Activated CD8-positive, alpha-beta memory T cell treated with anti-CD3 and anti-CD28 coated beads, Interleukin-2, amount 50 U/mL, for 4 hours (primary cell): ENCODE results near the gene C17orf107.
"Not testable (repeated sequence)": the region's sequence is repeated elsewhere in the genome, so short reads cannot be mapped to it uniquely, and the experiment has no call there.

Experiments used
- DNase-seq: peaks from one replicate; pipeline ENCODE4 v3.0.0-alpha.2; 2020

The C17orf107 gene

GRCh38 chr17:4899341-4900230 is at the start of gene C17orf107:
Gene C17orf107 (plus strand): TSS chr17:4899536. CDS start chr17:4899763, 227 bp downstream.
- peak; percentile 99 for DNase-seq

GRCh38 chr17:4850246-4850645 is 49.1 kb upstream of the C17orf107 start:
- no peak for DNase-seq

DNA sequence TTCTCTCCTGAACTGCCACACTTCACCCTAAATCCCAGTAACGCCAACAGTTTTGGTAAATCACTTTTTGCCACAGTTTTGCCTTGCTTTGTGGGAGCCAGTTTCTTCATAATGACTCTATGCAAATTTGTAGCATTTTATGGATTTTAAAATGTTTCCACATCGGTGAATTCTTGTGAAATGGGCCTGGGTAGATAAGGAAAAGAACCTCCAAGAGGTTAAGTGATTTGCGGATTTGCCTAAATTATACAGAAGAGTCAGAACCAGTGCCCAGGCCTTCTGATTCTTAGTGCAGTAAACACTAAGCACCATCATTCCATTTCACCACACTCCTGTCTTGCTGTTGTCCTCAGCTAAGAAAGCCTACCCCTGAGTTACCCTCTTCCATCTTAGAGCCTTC is 48.3 kb upstream of the C17orf107 start:
- DNase-seq, result no peak

- DNase-seq, result no peak
Measured at GRCh38 chr17:4852567-4853207, 46.6 kb upstream of the C17orf107 start.

DNA sequence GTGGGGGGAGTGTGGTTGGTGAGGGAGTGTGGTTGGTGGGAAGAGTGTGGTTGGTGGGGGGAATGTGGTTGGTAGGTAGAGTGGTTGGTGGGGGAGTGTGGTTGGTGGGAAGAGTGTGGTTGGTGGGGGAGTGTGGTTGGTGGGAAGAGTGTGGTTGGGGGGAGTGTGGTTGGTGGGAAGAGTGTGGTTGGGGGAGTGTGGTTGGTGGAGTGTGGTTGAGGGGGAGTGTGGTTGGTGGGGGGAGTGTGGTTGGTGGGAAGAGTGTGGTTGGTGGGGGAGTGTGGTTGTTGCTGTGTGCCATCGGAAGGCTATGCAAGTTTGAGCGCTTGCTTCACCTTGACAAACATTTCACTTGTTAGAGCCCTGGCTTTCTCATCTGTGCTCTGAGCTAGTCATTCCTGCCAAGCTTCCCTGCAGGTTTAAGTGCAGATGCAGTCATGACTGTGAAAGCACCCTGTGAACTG is 46.1 kb upstream of the C17orf107 start:
- no peak for DNase-seq

- no peak for DNase-seq
Measured at GRCh38 chr17:4854111-4854681, 45.1 kb upstream of the C17orf107 start.

DNA sequence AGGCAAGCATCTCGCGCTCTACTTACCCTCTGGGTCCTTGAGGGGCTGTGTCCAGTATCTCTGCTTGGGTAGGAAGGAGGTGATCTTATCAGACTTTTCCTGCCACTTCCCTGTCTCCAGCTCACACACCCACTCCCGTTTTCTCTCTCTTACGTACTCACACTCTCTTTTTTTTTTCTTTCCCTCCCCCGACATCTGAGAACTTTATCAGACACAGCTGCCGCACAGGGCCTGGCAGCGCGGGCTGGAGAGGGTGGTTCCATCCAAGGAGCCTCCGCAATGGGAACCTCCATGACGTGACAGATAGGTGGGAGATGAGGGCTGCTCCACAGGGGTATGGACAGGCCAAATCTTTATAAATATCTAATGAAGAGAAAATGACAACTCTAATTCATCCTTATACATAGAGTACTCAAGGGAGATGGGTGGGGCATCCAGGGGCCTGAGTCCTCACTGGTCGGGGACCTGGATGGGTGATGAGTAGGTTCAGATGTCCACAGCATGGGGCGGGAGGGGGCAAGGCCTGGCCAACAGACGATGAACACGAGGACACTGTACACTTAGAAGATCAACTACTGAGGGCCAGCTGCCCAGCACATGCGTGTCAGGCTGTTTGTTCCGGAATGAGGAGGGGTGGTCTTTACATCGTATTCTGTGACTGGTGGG is 42.9 kb upstream of the C17orf107 start:
- DNase-seq, result no peak

DNA sequence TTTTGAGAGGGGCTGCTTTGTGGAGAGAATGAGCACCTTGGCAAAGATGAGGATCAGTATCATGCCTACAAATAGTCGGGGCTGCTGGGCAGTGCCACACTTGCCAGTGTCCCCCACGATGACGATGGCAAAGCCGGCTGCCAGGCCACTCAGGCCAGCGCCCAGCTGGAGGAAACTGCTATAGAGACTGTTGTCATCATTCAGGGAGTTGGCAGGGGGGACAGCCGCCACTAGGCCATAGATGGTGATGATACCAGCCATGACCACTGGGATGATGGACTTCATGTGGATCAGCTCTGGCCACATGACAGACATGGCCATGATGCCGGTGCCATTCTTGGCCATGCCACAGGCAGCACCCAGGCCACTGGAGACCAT is 42.4 kb upstream of the C17orf107 start:
- DNase-seq, result no peak

DNA sequence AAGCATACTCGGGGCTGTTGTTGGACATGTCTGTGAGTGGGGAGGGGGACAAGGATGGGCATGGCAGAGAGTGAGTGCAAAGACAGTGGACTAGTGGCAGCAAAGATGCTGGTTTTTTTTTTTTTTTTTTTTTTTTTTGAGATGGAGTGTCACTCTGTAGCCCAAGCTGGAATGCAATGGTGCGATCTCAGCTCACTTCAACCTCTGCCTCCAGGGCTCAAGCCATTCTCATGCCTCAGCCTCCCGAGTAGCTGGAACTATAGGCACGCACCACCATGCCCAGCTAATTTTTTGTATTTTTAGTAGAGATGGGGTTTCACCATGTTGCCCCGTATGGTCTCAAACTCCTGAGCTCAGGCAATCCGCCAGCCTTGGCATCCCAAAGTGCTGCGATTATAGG is 42.0 kb upstream of the C17orf107 start:
- DNase-seq, result not testable (repeated sequence)

DNA sequence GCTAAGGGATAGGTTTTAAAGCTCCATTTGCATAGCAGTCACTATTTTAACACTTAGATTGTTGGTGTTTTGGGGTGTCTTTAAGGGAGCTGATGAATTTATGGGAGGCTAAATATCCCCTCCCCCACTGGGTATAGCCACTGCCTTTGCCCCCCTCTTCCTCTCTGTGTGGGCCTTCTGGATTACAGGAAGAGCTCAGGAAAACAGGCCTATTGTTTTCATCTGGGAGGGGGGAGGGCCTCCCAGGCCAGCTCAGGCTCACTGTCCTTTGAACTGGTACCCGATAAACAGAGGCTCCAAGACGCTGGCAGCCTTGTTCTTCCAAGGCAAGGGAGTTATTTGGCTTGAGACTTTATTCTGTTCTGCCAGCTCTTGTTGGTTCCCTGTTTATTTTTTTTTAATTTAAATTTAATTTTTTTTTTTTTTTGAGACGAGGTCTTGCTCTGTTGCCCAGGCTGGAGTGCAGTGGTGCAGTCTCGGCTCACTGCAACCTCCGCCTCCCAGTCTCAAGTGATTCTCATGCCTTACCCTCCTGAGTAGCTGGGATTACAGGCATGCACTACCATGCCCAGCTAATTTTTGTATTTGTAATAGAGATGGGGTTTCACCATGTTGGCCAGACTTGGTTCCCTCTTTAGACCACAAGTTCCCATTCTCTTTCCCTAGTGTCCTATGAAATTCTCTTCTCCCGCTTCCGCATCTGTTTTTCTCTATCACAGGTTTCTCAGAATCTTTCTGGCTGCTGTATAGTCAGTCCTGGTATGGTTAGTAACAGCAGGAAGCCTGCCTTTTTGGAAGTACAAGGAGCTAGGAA is 41.1 kb upstream of the C17orf107 start:
- DNase-seq, result no peak

GRCh38 chr17:4858882-4859260 is 40.5 kb upstream of the C17orf107 start:
- DNase-seq, result no peak

DNA sequence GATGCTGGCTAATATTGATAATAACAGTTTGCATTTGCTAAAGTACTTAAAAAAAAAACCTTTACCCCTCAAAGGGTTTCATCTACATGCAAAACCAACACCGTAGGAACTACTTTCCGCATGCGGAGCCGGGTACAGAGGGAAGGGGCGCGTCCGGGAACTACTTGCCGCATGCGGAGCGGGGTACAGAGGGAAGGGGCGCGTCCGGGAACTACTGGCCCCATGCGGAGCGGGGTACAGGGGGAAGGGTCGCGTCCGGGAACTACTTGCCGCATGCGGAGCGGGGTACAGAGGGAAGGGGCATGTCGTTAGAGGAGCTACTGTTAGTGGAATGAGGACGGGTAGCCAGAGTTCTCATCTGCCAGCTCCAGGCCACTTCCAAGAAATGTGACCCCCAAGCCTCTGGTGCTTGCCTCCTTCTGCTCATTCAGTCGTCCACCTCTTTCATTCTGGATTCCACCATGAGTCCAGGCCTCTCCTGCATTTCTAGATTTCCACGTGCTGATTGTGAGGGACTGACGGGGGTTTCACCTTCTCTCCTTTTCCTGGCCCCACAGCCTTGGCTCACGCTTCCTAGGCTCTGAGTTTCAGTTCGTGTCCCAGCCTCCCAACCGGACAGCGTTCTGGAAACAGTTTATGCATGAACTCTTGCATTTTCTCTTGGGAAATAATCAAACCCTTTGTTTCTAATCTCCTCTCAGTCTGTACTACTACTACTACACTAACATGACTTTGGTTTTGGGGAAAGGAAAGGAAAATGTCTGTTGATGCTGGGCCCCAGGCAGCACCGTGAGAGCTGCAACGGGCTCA is 39.3 kb upstream of the C17orf107 start:
- no peak for DNase-seq

DNA sequence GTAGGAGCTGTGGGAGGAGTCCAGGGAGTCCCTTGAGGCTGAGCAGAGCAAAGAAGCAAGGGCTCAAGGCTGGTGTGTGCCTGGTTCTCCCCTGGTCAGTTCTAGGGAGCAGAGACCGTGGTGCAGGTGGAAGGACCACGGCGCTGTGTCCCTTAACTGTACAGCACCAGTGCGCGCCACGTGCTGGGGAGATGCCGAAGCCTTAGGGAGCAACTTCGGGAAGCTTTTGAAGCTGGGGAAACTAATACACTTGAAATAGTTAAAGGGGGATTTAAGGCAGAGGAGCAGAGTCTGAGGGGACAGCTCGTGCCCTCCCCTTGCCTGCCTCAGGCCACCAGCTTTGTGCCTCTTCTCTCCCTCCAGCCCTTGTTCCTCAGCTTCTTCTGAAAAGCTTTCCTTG is 38.7 kb upstream of the C17orf107 start:
- no peak for DNase-seq

DNA sequence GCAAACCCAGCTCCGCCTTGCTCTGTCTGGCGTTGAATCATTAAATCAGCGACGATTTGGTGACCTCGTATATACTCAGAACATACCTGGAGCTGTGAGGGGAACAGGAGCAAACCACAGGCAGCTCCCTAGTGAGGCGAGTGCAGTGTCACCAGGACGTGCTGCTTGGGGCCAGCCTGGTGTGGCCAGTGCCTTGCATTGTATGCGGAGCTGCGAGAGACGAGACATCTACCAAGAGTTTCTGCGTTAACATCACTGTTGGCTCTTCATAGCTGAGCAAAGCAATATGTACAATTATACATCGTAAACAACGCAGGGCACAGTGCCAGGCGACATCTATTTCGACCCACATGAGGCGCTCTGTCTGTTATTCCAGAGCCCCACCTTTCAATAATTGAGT is 38.3 kb upstream of the C17orf107 start:
- no peak for DNase-seq

- DNase-seq, result no peak
Measured at GRCh38 chr17:4862720-4863119, 36.6 kb upstream of the C17orf107 start.

- no peak for DNase-seq
Measured at GRCh38 chr17:4863321-4863720, 36.0 kb upstream of the C17orf107 start.

DNA sequence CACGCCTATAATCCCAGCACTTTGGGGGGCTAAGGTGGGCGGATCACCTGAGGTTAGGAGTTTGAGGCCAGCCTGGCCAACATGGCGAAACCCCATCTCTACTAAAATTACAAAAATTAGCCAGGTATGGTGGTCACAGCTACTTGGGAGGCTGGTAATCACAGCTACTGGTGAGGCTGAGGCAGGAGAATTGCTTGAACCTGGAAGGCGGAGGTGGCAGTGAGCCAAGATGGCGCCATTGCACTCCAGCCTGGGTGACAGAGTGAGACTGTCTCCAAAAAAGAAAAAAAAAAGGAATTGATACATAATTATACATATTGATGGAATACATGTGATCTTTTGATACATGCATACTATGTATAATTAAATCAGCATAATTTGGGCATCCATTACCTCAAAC is 31.8 kb upstream of the C17orf107 start:
- DNase-seq, result not testable (repeated sequence)

- not testable (repeated sequence) for DNase-seq
Measured at GRCh38 chr17:4869058-4869998, 30.0 kb upstream of the C17orf107 start.

GRCh38 chr17:4870855-4871254 is 28.5 kb upstream of the C17orf107 start:
- no peak for DNase-seq

- DNase-seq, result no peak
Measured at GRCh38 chr17:4872786-4873185, 26.6 kb upstream of the C17orf107 start.
